Measurements from ENCODE around the gene DIDO1.
A peak's percentile ranks its signal among the peaks of the same experiment; 100 is the strongest.

Gene DIDO1

GRCh38 chr20:62949962-62950361 lies 23.7 kb upstream of the DIDO1 start:
- peak; percentile 72 for DNase-seq

GRCh38 chr20:62949153-62949821 lies 23.0 kb upstream of the DIDO1 start:
- no peak for DNase-seq

- no peak for DNase-seq
Measured at GRCh38 chr20:62947532-62948300, 21.4 kb upstream of the DIDO1 start.

- no peak for DNase-seq
Measured at GRCh38 chr20:62946918-62947317, 20.6 kb upstream of the DIDO1 start.

GRCh38 chr20:62945771-62946339 lies 19.6 kb upstream of the DIDO1 start:
- no peak for DNase-seq

GRCh38 chr20:62944746-62945145 lies 18.4 kb upstream of the DIDO1 start:
- DNase-seq: no peak

GRCh38 chr20:62944184-62944583 lies 17.9 kb upstream of the DIDO1 start:
- DNase-seq: no peak

- DNase-seq: no peak
Measured at GRCh38 chr20:62943396-62943795, 17.1 kb upstream of the DIDO1 start.

GRCh38 chr20:62942456-62942855 lies 16.2 kb upstream of the DIDO1 start:
- DNase-seq: no peak

GRCh38 chr20:62941792-62942191 lies 15.5 kb upstream of the DIDO1 start:
- no peak for DNase-seq

- DNase-seq: no peak
Measured at GRCh38 chr20:62940875-62941274, 14.6 kb upstream of the DIDO1 start.

- peak; percentile 73 for DNase-seq
Measured at GRCh38 chr20:62938105-62938888, 12.0 kb upstream of the DIDO1 start, which contains the start of gene GID8. Gene GID8 (plus strand): TSS chr20:62938147. CDS start chr20:62941503, 3,356 bp downstream.

GRCh38 chr20:62937268-62938104 lies 11.2 kb upstream of the DIDO1 start:
- peak; percentile 97 for DNase-seq

- no peak for DNase-seq
Measured at GRCh38 chr20:62935968-62936585, 9.8 kb upstream of the DIDO1 start.

GRCh38 chr20:62935204-62935967 lies 9.1 kb upstream of the DIDO1 start:
- no peak for DNase-seq

GRCh38 chr20:62933966-62934365 lies 7.7 kb upstream of the DIDO1 start:
- no peak for DNase-seq

- no peak for DNase-seq
Measured at GRCh38 chr20:62931464-62931863, 5.2 kb upstream of the DIDO1 start.

GRCh38 chr20:62929051-62929538 lies 2.8 kb upstream of the DIDO1 start:
- DNase-seq: peak; percentile 51

GRCh38 chr20:62928246-62928939 lies 2.1 kb upstream of the DIDO1 start:
- DNase-seq: no peak

- no peak for DNase-seq
Measured at GRCh38 chr20:62927128-62927705, 912 bp upstream of the DIDO1 start.
